HepG2 (cell line): ENCODE results near the gene RBM46. TPM values are rescaled to one million over a fixed set of nuclear protein-coding genes. Genes with fewer than 3 reads are reported as not detected.

Source experiments
- AHR ChIP-seq: IDR thresholded peaks from 2 replicates; pipeline ENCODE4 v1.6.1; 2018; ENCODE audit warnings: missing genetic modification reagents, missing compliant biosample characterization
- DNMT3B ChIP-seq: conservative IDR thresholded peaks from 2 replicates; pipeline ENCODE4 v1.6.1; 2016; ENCODE audit warnings: missing biosample characterization, control low read depth
- HIVEP1 ChIP-seq: sonication (generic); formaldehyde crosslinking; IDR thresholded peaks from 2 replicates; pipeline ENCODE4 v1.4.0; 2020; ENCODE audit warnings: mild to moderate bottlenecking, missing genetic modification reagents
- IKZF4 ChIP-seq: sonication (generic); formaldehyde crosslinking; IDR thresholded peaks from 2 replicates; pipeline ENCODE4 v1.5.1; 2020; ENCODE audit warnings: borderline replicate concordance, mild to moderate bottlenecking, low read depth, missing genetic modification reagents; ENCODE audit errors: not compliant biosample characterization
- MTF2 ChIP-seq: sonication (generic); formaldehyde crosslinking; IDR thresholded peaks from 2 replicates; pipeline ENCODE4 v1.5.0; 2020; ENCODE audit warnings: missing genetic modification reagents, borderline replicate concordance
- ZNF260 ChIP-seq: sonication (generic); formaldehyde crosslinking; IDR thresholded peaks from 2 replicates; pipeline ENCODE4 v1.4.0; 2020; ENCODE audit warnings: missing genetic modification reagents, low read depth, mild to moderate bottlenecking, borderline replicate concordance
- polyA plus RNA-seq, 8 experiments: library from polyadenylated mRNA; depleted of rRNA in 3 of 8; stranded (reverse) in 7 of 8; unstranded in 1 of 8; fragments of >200 nt; fragmentation: Illumina TruSeq in 4 of 8; extraction: Trizol in 4 of 8; gene quantifications; 2 replicates each; pipeline versions ENCODE4 v1.2.1 to v1.2.3, GENCODE V29; 2011 to 2016; ENCODE audit warnings: low read depth in 4 of 8, missing spikeins in 1 of 8, mixed read lengths in 1 of 8; ENCODE audit not compliant: insufficient read depth in 1 of 8
- total RNA-seq, 5 experiments: library from RNA; depleted of rRNA; stranded (reverse); fragments of >200 nt; fragmentation: Illumina TruSeq; extraction: Trizol; gene quantifications; 2 replicates each; pipeline ENCODE4 v1.2.3, GENCODE V29; 2016; ENCODE audit warnings: low read depth in 1 of 5
- TF ChIP-seq, protein P1 (sequence below): sonication (generic); formaldehyde crosslinking; IDR thresholded peaks from 2 replicates; pipeline ENCODE4 v1.4.0; 2020; ENCODE audit warnings: mild to moderate bottlenecking, missing genetic modification reagents
- TF ChIP-seq, protein P2 (sequence below): sonication (generic); formaldehyde crosslinking; IDR thresholded peaks from 2 replicates; pipeline ENCODE4 v1.5.0; 2020; ENCODE audit warnings: missing genetic modification reagents
- TF ChIP-seq, protein P3 (sequence below): IDR thresholded peaks from 2 replicates; pipeline ENCODE4 v1.6.1; 2016; ENCODE audit warnings: missing compliant biosample characterization, missing genetic modification reagents, borderline replicate concordance
- TF ChIP-seq, protein P4 (sequence below): sonication (generic); formaldehyde crosslinking; IDR thresholded peaks from 2 replicates; pipeline ENCODE4 v1.5.1; 2020; ENCODE audit warnings: missing genetic modification reagents, mild to moderate bottlenecking, borderline replicate concordance

RBM46 gene
- total and polyA plus RNA-seq, 2 of the 13 experiments (the other 11 are each of a cell fraction or from before 2014, with no cell fraction given), result not detected

DNA sequence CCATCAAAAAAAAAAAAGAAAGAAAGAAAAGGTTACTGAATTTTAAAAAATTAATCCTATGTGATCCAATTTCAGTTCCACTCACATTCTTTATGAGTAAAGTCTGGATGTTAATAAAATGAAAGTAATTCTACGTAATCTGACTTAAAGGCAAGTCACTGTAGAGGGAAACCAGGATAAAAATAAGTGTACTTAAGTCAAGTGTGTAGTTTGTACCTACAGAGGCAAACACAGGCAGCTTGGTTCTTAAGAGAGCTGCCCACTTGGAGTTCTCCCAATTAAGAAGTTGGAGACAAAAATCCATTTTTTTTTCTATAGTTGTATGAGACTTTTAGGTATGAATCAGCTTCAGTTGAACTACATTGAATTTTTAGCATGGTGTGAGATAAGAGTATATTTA lies 44.3 kb upstream of the RBM46 start (continued):
- TF ChIP-seq ZNF260 (CRISPR knock-in tag), result no peak
- TF ChIP-seq, protein P1, sequence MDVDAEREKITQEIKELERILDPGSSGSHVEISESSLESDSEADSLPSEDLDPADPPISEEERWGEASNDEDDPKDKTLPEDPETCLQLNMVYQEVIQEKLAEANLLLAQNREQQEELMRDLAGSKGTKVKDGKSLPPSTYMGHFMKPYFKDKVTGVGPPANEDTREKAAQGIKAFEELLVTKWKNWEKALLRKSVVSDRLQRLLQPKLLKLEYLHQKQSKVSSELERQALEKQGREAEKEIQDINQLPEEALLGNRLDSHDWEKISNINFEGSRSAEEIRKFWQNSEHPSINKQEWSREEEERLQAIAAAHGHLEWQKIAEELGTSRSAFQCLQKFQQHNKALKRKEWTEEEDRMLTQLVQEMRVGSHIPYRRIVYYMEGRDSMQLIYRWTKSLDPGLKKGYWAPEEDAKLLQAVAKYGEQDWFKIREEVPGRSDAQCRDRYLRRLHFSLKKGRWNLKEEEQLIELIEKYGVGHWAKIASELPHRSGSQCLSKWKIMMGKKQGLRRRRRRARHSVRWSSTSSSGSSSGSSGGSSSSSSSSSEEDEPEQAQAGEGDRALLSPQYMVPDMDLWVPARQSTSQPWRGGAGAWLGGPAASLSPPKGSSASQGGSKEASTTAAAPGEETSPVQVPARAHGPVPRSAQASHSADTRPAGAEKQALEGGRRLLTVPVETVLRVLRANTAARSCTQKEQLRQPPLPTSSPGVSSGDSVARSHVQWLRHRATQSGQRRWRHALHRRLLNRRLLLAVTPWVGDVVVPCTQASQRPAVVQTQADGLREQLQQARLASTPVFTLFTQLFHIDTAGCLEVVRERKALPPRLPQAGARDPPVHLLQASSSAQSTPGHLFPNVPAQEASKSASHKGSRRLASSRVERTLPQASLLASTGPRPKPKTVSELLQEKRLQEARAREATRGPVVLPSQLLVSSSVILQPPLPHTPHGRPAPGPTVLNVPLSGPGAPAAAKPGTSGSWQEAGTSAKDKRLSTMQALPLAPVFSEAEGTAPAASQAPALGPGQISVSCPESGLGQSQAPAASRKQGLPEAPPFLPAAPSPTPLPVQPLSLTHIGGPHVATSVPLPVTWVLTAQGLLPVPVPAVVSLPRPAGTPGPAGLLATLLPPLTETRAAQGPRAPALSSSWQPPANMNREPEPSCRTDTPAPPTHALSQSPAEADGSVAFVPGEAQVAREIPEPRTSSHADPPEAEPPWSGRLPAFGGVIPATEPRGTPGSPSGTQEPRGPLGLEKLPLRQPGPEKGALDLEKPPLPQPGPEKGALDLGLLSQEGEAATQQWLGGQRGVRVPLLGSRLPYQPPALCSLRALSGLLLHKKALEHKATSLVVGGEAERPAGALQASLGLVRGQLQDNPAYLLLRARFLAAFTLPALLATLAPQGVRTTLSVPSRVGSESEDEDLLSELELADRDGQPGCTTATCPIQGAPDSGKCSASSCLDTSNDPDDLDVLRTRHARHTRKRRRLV (CRISPR knock-in tag), result no peak
- no peak for TF ChIP-seq AHR
- no peak for TF ChIP-seq DNMT3B (CRISPR knock-in tag)
- TF ChIP-seq HIVEP1 (CRISPR knock-in tag), result no peak
- TF ChIP-seq, protein P2, sequence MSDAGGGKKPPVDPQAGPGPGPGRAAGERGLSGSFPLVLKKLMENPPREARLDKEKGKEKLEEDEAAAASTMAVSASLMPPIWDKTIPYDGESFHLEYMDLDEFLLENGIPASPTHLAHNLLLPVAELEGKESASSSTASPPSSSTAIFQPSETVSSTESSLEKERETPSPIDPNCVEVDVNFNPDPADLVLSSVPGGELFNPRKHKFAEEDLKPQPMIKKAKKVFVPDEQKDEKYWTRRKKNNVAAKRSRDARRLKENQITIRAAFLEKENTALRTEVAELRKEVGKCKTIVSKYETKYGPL, result no peak
- TF ChIP-seq, protein P3, sequence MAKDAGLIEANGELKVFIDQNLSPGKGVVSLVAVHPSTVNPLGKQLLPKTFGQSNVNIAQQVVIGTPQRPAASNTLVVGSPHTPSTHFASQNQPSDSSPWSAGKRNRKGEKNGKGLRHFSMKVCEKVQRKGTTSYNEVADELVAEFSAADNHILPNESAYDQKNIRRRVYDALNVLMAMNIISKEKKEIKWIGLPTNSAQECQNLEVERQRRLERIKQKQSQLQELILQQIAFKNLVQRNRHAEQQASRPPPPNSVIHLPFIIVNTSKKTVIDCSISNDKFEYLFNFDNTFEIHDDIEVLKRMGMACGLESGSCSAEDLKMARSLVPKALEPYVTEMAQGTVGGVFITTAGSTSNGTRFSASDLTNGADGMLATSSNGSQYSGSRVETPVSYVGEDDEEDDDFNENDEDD (CRISPR knock-in tag), result no peak
- TF ChIP-seq, protein P4, sequence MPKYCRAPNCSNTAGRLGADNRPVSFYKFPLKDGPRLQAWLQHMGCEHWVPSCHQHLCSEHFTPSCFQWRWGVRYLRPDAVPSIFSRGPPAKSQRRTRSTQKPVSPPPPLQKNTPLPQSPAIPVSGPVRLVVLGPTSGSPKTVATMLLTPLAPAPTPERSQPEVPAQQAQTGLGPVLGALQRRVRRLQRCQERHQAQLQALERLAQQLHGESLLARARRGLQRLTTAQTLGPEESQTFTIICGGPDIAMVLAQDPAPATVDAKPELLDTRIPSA, result no peak
- TF ChIP-seq IKZF4 (CRISPR knock-in tag), result no peak
- no peak for TF ChIP-seq MTF2 (CRISPR knock-in tag)
